ENCODE measurements around the gene RYR1. TPM values are rescaled to one million over a fixed set of nuclear protein-coding genes. Genes with fewer than 3 reads are reported as not detected.
A peak's percentile ranks its signal among the peaks of the same experiment; 100 is the strongest.

Gene RYR1
- total RNA-seq, 1 donor = under 0.01 TPM

- no peaks in the 10 kb centered on the region for H3K36me3 ChIP-seq (ENCODE audit: insufficient read depth, low read length)
- H2AFZ ChIP-seq (ENCODE audit: low read length) = no peak overlapping the region
- TF ChIP-seq CTCF (IDR thresholded peaks at IDR 0.05; ENCODE audit: extremely low read depth, low read depth, low read length) = no peak
Measured at GRCh38 chr19:38507551-38508127, 74.1 kb downstream of the RYR1 start.

GRCh38 chr19:38508507-38508906 lies 75.0 kb downstream of the RYR1 start:
- no peak overlapping the region for H3K4me2 ChIP-seq (ENCODE audit: insufficient read depth, low read length)

More at GRCh38 chr19:38507551-38508127, 74.1 kb downstream of the RYR1 start:
- H3K27me3 ChIP-seq (ENCODE audit: insufficient read depth, low read length) = peaks cover 4% of the 10 kb centered on the region
- no peak overlapping the region for H3K27ac ChIP-seq (ENCODE audit: low read depth, low read length)
- DNase-seq (ENCODE audit: insufficient read length, low spot score, missing footprints) = peak; percentile 75
- H3K79me2 ChIP-seq (ENCODE audit: insufficient read depth, low read length) = no peaks in the 10 kb centered on the region
- no peaks in the 10 kb centered on the region for H3K9me3 ChIP-seq (ENCODE audit: low read depth, low read length)
- H3K4me3 ChIP-seq (ENCODE audit: insufficient read depth, low read length) = no peak overlapping the region
- H3K4me1 ChIP-seq (ENCODE audit: insufficient read depth, low read length) = no peaks in the 10 kb centered on the region
- H3K4me2 ChIP-seq (ENCODE audit: insufficient read depth, low read length) = no peak overlapping the region
- H4K20me1 ChIP-seq (ENCODE audit: insufficient read depth, low read length) = no peaks in the 10 kb centered on the region

GRCh38 chr19:38509027-38509426 lies 75.5 kb downstream of the RYR1 start:
- TF ChIP-seq CTCF (IDR thresholded peaks at IDR 0.05; ENCODE audit: extremely low read depth, low read depth, low read length) = no peak
- no peak overlapping the region for H3K27ac ChIP-seq (ENCODE audit: low read depth, low read length)
- H3K4me1 ChIP-seq (ENCODE audit: insufficient read depth, low read length) = no peaks in the 10 kb centered on the region
- H4K20me1 ChIP-seq (ENCODE audit: insufficient read depth, low read length) = no peaks in the 10 kb centered on the region
- peak; percentile 32 for DNase-seq (ENCODE audit: insufficient read length, low spot score, missing footprints)
- no peaks in the 10 kb centered on the region for H3K36me3 ChIP-seq (ENCODE audit: insufficient read depth, low read length)
- H3K27me3 ChIP-seq (ENCODE audit: insufficient read depth, low read length) = peaks cover 4% of the 10 kb centered on the region
- no peak overlapping the region for H2AFZ ChIP-seq (ENCODE audit: low read length)
- no peak overlapping the region for H3K4me3 ChIP-seq (ENCODE audit: insufficient read depth, low read length)
- no peaks in the 10 kb centered on the region for H3K9me3 ChIP-seq (ENCODE audit: low read depth, low read length)
- H3K4me2 ChIP-seq (ENCODE audit: insufficient read depth, low read length) = no peak overlapping the region
- no peaks in the 10 kb centered on the region for H3K79me2 ChIP-seq (ENCODE audit: insufficient read depth, low read length)

More at GRCh38 chr19:38508507-38508906, 75.0 kb downstream of the RYR1 start:
- no peaks in the 10 kb centered on the region for H3K9me3 ChIP-seq (ENCODE audit: low read depth, low read length)
- no peak for TF ChIP-seq CTCF (IDR thresholded peaks at IDR 0.05; ENCODE audit: extremely low read depth, low read depth, low read length)
- H3K27ac ChIP-seq (ENCODE audit: low read depth, low read length) = no peak overlapping the region
- no peak overlapping the region for H2AFZ ChIP-seq (ENCODE audit: low read length)
- H4K20me1 ChIP-seq (ENCODE audit: insufficient read depth, low read length) = no peaks in the 10 kb centered on the region
- no peaks in the 10 kb centered on the region for H3K36me3 ChIP-seq (ENCODE audit: insufficient read depth, low read length)
- H3K4me1 ChIP-seq (ENCODE audit: insufficient read depth, low read length) = no peaks in the 10 kb centered on the region
- H3K27me3 ChIP-seq (ENCODE audit: insufficient read depth, low read length) = peaks cover 4% of the 10 kb centered on the region
- peak; percentile 51 for DNase-seq (ENCODE audit: insufficient read length, low spot score, missing footprints)
- no peak overlapping the region for H3K4me3 ChIP-seq (ENCODE audit: insufficient read depth, low read length)
- H3K79me2 ChIP-seq (ENCODE audit: insufficient read depth, low read length) = no peaks in the 10 kb centered on the region

- no peak overlapping the region for H3K4me2 ChIP-seq (ENCODE audit: insufficient read depth, low read length)
- H3K36me3 ChIP-seq (ENCODE audit: insufficient read depth, low read length) = no peaks in the 10 kb centered on the region
- H2AFZ ChIP-seq (ENCODE audit: low read length) = no peak overlapping the region
- H3K79me2 ChIP-seq (ENCODE audit: insufficient read depth, low read length) = no peaks in the 10 kb centered on the region
- DNase-seq (ENCODE audit: insufficient read length, low spot score, missing footprints) = peak; percentile 30
- no peaks in the 10 kb centered on the region for H4K20me1 ChIP-seq (ENCODE audit: insufficient read depth, low read length)
- no peak overlapping the region for H3K4me3 ChIP-seq (ENCODE audit: insufficient read depth, low read length)
- H3K9me3 ChIP-seq (ENCODE audit: low read depth, low read length) = no peaks in the 10 kb centered on the region
- H3K27me3 ChIP-seq (ENCODE audit: insufficient read depth, low read length) = peaks cover 4% of the 10 kb centered on the region
- no peaks in the 10 kb centered on the region for H3K4me1 ChIP-seq (ENCODE audit: insufficient read depth, low read length)
- TF ChIP-seq CTCF (IDR thresholded peaks at IDR 0.05; ENCODE audit: extremely low read depth, low read depth, low read length) = no peak
- no peak overlapping the region for H3K27ac ChIP-seq (ENCODE audit: low read depth, low read length)
Measured at GRCh38 chr19:38511074-38511708, 77.7 kb downstream of the RYR1 start.
